GM12878 (cell line): ENCODE results near the gene CDC42EP3. TPM values are rescaled to one million over a fixed set of nuclear protein-coding genes. Genes with fewer than 3 reads are reported as not detected.
A peak's percentile ranks its signal among the peaks of the same experiment; 100 is the strongest.

Experiments used
- CREB1 ChIP-seq: IDR thresholded peaks from 2 replicates; pipeline ENCODE4 v1.6.1; 2012; ENCODE audit warnings: low read depth, mild to moderate bottlenecking, inconsistent platforms
- EED ChIP-seq: sonication (generic); IDR thresholded peaks from 2 replicates; pipeline ENCODE4 v1.6.1; 2016; ENCODE audit warnings: antibody characterized with exemption, low read depth
- GATAD2B ChIP-seq: fragments of 450-650 bp; conservative IDR thresholded peaks from 2 replicates; pipeline ENCODE4 v1.6.1; 2017; ENCODE audit warnings: low read depth, mild to moderate bottlenecking, moderate library complexity
- JUNB ChIP-seq: IDR thresholded peaks from 2 replicates; pipeline ENCODE4 v1.6.1; 2016; ENCODE audit warnings: antibody characterized with exemption, mild to moderate bottlenecking
- NKRF ChIP-seq: fragments of 450-650 bp; conservative IDR thresholded peaks from 2 replicates; pipeline ENCODE4 v1.6.1; 2017; ENCODE audit warnings: mild to moderate bottlenecking, moderate library complexity
- POLR2A ChIP-seq: IDR thresholded peaks from 2 replicates; pipeline ENCODE4 v1.6.1; 2011; ENCODE audit warnings: low read depth, mild to moderate bottlenecking, low read length
- RAD21 ChIP-seq: IDR thresholded peaks from 2 replicates; pipeline ENCODE4 v1.6.1; 2011; ENCODE audit warnings: mild to moderate bottlenecking, low read depth, low read length, moderate library complexity; ENCODE audit not compliant: insufficient read depth
- RB1 ChIP-seq: fragments of 450-650 bp; formaldehyde crosslinking; IDR thresholded peaks from 2 replicates; pipeline ENCODE4 v1.6.1; 2017; ENCODE audit warnings: mild to moderate bottlenecking, borderline replicate concordance
- RUNX3 ChIP-seq: IDR thresholded peaks from 2 replicates; pipeline ENCODE4 v1.6.1; 2012; ENCODE audit warnings: low read length, inconsistent platforms
- SMARCA5 ChIP-seq: fragments of 450-650 bp; IDR thresholded peaks from 2 replicates; pipeline ENCODE4 v1.6.1; 2017; ENCODE audit warnings: mild to moderate bottlenecking
- TAF1 ChIP-seq: IDR thresholded peaks from 2 replicates; pipeline ENCODE4 v1.6.1; 2011; ENCODE audit warnings: mild to moderate bottlenecking, low read depth, low read length, borderline replicate concordance
- TCF3 ChIP-seq: IDR thresholded peaks from 2 replicates; pipeline ENCODE4 v1.6.1; 2012; ENCODE audit warnings: low read depth, mild to moderate bottlenecking, low read length, borderline replicate concordance; ENCODE audit not compliant: insufficient read depth
- ZNF622 ChIP-seq: fragments of 450-650 bp; IDR thresholded peaks from 2 replicates; pipeline ENCODE4 v1.6.1; 2017; ENCODE audit warnings: mild to moderate bottlenecking, inconsistent platforms
- ZSCAN29 ChIP-seq: fragments of 450-650 bp; IDR thresholded peaks from 2 replicates; pipeline ENCODE4 v1.6.1; 2017; ENCODE audit warnings: mild to moderate bottlenecking, moderate library complexity
- polyA plus RNA-seq, 11 experiments: library from polyadenylated mRNA; depleted of rRNA in 4 of 11; unstranded in 6 of 11; stranded (reverse) in 5 of 11; fragments of >200 nt; fragmentation: Nextera tagmentation in 4 of 11; fragmentation: Illumina TruSeq in 1 of 11; extraction: Ambion mirVana in 4 of 11; extraction: Trizol in 1 of 11; gene quantifications; 1 replicate in 1 of 11; 2 replicates in 10 of 11; pipeline versions ENCODE4 v1.2.1 to v1.2.3, GENCODE V29; 2011 to 2016; ENCODE audit warnings: inconsistent platforms in 2 of 11, missing spikeins in 2 of 11, low read depth in 1 of 11
- total RNA-seq, 4 experiments: library from RNA; depleted of rRNA in 3 of 4; stranded (reverse); fragments of >200 nt in 3 of 4; fragmentation: Illumina TruSeq in 1 of 4; extraction: Trizol in 1 of 4; gene quantifications; 2 replicates each; pipeline versions ENCODE4 v1.2.1 to v1.2.3, GENCODE V29; 2013 to 2021
- TF ChIP-seq, protein P1 (sequence below): fragments of 450-650 bp; IDR thresholded peaks from 2 replicates; pipeline ENCODE4 v1.6.1; 2016; ENCODE audit warnings: mild to moderate bottlenecking
- TF ChIP-seq, protein P2 (sequence below): fragments of 450-650 bp; IDR thresholded peaks from 2 replicates; pipeline ENCODE4 v1.6.1; 2014; ENCODE audit warnings: mild to moderate bottlenecking

CDC42EP3 gene
- total and polyA plus RNA-seq, 10 of the 15 experiments (the other 5 are each of a cell fraction or from before 2014, with no cell fraction given), result 11.8 to 86.9 (median 52.9) TPM

DNA sequence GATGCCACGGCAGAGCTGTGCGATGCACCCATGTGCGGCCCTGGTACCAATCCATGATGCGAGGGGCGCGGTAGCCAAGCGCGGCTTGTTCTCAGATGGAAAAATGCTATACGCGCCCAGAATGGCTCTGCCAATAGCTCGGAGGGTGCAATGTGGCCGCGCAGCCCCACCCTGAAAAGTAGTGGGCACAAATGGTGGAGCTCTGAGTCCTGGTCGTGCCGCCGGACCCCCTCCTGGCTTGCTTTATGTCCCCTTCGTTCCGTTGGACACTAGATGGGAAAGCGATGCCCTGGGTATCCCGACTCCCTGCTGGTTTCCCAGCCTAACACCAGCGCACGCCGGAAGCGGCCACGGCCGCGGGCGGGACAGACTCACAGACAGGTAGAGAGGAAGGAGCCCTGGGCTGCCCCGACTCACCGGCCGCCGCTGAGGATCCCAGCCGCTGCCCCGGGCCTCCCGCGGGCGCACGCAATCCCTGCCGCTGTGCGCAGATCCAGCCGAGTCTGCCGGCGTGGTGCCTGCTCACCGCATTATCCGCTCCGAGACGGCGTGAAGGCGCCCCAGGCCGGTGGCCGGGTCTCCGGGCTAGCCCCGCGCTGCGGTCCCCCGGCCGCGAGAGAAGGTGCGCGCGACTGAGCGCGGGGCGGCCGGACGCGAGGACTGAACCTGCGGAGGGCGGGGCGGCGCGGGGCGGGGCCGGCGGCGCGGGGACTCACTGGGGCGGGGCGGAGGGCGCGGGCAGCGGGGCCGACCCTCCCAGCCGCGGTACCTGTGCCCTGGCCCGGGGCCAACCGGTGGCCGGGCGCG lies at the start of gene CDC42EP3 (continued):
- TF ChIP-seq TCF3 (0 out of 2 replicates have a peak, but pooled peaks have one; percentile 57), ZNF622 (no peak), POLR2A (peak; percentile 87), RB1 (0 out of 2 replicates have a peak, but pooled peaks have one; percentile 18), ZSCAN29 (0 out of 2 replicates have a peak, but pooled peaks have one; percentile 26), GATAD2B (peak; percentile 77), RAD21 (0 out of 2 replicates have a peak, but pooled peaks have one; percentile 8), EED (peak; percentile 50; the same call in 1 of the 2 replicates), RUNX3 (peak; percentile 32), NKRF (peak; percentile 65), JUNB (no peak), CREB1 (no peak), SMARCA5 (peak; percentile 64; the same call in 1 of the 2 replicates), TAF1 (peak; percentile 67)
- TF ChIP-seq, protein P1, sequence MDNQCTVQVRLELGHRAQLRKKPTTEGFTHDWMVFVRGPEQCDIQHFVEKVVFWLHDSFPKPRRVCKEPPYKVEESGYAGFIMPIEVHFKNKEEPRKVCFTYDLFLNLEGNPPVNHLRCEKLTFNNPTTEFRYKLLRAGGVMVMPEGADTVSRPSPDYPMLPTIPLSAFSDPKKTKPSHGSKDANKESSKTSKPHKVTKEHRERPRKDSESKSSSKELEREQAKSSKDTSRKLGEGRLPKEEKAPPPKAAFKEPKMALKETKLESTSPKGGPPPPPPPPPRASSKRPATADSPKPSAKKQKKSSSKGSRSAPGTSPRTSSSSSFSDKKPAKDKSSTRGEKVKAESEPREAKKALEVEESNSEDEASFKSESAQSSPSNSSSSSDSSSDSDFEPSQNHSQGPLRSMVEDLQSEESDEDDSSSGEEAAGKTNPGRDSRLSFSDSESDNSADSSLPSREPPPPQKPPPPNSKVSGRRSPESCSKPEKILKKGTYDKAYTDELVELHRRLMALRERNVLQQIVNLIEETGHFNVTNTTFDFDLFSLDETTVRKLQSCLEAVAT, result peak; percentile 48; the same call in 1 of the 2 replicates
- TF ChIP-seq, protein P2, sequence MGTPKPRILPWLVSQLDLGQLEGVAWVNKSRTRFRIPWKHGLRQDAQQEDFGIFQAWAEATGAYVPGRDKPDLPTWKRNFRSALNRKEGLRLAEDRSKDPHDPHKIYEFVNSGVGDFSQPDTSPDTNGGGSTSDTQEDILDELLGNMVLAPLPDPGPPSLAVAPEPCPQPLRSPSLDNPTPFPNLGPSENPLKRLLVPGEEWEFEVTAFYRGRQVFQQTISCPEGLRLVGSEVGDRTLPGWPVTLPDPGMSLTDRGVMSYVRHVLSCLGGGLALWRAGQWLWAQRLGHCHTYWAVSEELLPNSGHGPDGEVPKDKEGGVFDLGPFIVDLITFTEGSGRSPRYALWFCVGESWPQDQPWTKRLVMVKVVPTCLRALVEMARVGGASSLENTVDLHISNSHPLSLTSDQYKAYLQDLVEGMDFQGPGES, result no peak
- TF ChIP-seq, all 136 proteins: peak for 23
